22Rv1 (cell line): ENCODE measurements around the gene ATAD5.
"Not testable (repeated sequence)": the region's sequence is repeated elsewhere in the genome, so short reads cannot be mapped to it uniquely, and the experiment has no call there.

Experiments used
- H3K27ac ChIP-seq: fragments of 450-650 bp; 2 replicates; pipeline ENCODE4 v1.5.1; 2017
- CTCF ChIP-seq: fragments of 450-650 bp; IDR thresholded peaks from 2 replicates; pipeline ENCODE4 v1.5.1; 2017; ENCODE audit warnings: mild to moderate bottlenecking
- ZFX ChIP-seq: fragments of 450-650 bp; IDR thresholded peaks from 2 replicates; pipeline ENCODE4 v1.6.1; 2017; ENCODE audit warnings: antibody characterized with exemption, borderline replicate concordance

Gene ATAD5

DNA sequence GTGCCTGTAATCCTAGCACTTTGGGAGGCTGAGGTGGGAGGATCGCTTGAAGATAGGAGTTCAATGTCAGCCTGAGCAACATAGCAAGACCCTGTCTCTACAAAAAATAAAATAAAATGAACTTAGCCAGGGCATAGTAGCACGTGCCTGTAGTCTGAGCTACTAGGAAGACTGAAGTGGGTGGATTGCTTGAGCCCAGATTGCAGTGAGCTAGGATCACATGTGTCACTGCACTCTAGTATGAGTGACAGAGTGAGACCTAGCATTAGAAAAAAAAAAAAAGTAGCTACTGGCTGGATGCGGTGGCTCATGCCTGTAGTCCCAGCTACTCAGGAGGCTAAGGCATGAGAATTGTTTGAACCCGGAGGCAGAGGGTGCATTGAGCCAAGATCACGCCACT is 96.0 kb downstream of the ATAD5 start:
- TF ChIP-seq CTCF, result no peak
- no peak for TF ChIP-seq ZFX
- H3K27ac ChIP-seq, result no peak overlapping the region

DNA sequence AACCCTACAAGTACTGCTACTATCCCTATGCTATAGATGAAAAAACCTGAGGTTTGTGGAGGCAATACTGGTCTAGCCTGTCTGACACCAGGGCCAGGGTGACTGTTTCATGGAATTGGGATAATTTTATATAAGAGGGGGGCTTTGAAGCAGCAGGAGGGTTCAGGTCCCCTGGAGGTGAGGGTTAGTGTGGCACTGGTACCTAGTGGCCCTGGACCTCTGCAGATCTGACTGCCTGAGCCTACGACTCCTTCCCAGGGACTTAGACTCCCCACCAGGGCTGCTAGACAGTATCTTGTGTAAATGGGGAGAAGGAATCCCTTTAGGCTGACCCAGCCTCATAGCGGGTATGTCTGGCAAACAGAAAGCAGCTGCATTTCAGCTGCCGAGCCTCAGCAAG is 96.8 kb downstream of the ATAD5 start:
- no peak overlapping the region for H3K27ac ChIP-seq
- no peak for TF ChIP-seq ZFX
- no peak for TF ChIP-seq CTCF

DNA sequence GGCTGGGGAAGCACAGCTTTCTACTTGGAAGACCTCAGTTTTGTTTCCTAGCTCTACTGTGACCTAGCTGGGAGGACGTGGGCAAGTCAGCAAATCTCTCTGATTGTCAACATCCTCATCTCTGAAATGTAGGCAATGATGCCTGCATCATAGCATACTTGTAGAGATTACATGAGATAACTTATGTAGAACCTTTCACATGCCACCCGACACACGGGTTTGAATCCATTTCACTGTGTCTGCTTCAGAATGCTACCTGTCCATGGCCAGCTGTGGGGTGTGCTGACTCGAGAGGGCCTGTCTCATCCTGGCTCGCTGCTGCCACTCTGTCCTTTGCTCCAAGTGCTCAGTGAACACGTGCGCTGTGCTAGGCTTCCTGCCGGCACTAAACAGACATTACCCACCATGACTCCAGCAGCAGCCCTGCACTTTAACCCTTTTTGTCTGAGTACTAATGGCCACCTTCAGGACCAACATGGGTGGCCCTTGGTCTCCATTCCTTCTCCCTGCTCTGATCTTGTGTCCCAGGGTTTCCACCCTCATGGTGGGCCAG is 97.4 kb downstream of the ATAD5 start:
- H3K27ac ChIP-seq, result no peak overlapping the region
- no peak for TF ChIP-seq CTCF
- no peak for TF ChIP-seq ZFX

DNA sequence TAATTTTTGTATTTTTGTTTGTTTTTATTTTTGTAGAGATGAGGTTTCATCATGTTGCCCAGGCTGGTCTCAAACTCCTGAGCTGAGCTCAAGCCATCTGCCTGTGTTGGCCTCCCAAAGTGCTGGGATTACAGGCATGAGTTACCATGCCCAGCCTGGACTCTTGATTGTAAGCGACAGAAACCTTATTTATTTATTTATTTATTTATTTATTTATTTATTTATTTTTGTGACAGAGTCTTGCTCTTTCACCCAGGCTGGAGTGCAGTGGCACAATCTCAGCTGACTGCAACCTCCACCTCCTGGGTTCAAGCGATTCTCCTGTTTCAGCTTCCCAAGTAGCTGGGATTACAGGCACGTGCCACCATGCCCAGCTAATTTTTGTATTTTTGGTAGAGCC is 98.1 kb downstream of the ATAD5 start:
- H3K27ac ChIP-seq, result not testable (repeated sequence)

- TF ChIP-seq CTCF, result no peak
- no peak for TF ChIP-seq ZFX
- no peak overlapping the region for H3K27ac ChIP-seq
Measured at GRCh38 chr17:30930495-30930894, 98.7 kb downstream of the ATAD5 start.

- H3K27ac ChIP-seq, result not testable (repeated sequence)
Measured at GRCh38 chr17:30931582-30931981, 99.8 kb downstream of the ATAD5 start.

GRCh38 chr17:30933966-30934365 is 102.2 kb downstream of the ATAD5 start:
- no peak for TF ChIP-seq ZFX
- no peak for TF ChIP-seq CTCF
- no peak overlapping the region for H3K27ac ChIP-seq

DNA sequence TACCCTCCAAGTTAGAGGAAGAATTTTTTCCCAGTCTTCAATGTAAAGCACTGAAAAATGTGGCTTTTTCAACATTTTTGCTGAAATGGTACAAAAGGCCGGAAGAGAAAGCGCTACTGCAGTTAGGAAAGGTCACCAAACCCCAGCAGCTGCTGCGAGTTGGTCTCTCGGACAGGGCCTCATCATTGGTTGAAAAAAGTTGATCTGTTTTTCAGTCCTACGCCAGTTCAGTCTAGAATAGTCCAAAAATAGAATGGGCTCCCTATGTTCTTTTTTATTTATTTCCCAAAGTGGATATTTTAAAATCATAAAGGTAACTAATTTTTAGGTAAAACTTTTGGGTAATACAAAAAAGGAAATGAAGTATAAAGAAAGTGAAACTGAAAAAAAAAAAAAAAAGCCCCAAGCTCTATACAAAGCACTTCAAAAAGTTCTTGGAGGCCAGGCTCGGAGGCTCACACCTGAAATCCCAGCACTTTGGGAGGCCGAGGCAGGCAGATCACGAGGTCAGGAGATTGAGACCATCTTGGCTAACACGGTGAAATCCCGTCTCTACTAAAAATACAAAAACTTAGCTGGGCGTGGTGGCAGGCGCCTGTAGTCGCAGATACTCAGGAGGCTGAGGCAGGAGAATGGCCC is 107.4 kb downstream of the ATAD5 start:
- TF ChIP-seq ZFX (no peak), CTCF (no peak)
- H3K27ac ChIP-seq, result no peak overlapping the region
